GM19328 (cell line): ENCODE results near the gene RNPS1.

Experiments used
- ATAC-seq: cut with Tn5 transposase; IDR thresholded peaks from one replicate; pipeline ENCODE4 v1.9.1; 2021; ENCODE audit warnings: mild to moderate bottlenecking, moderate library complexity; ENCODE audit not compliant: unreplicated experiment

Gene RNPS1

GRCh38 chr16:2267913-2268666 lies at the start of gene RNPS1:
TSS of gene RNPS1 (minus strand) at chr16:2268126. CDS start at chr16:2264643, 3,483 bp downstream.
- peak; percentile 76 for ATAC-seq

DNA sequence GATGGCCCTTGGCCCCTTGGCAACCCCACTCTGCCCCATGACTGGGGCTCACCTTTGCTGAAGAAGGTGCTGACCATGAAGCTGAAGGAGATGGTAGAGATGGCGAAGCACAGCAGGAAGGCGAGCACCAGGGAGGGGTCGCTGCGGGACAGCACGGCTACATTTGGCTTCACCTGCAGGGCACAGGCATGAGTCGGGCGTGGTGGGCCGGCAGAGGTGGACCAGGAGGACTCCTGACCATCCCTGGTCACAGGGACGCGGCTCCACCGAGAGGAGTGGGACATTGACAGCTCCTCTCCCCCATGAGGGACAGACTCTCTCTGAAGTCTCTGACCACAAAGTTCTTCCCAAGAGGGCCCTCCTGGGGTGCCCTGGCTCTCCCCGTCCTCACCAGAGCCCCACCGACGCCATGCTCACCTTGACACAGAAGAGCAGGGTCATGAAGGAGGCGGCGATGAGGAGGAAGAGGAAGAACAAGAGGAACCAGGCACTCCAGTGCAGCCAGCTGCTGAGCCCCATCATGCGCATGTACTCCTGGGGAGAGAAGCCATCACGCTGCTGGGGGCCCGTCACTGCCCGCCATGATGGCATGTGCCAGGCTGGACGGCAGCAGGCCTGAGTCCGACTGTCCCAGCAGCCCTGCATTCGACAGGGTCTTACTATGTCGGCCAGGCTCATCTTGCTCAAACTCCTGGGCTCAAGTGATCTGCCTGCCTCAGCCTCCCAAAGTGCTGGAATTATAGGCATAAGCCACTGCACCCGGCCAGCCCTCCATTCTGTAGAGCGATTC lies 49.5 kb upstream of the RNPS1 start:
- no peak for ATAC-seq

DNA sequence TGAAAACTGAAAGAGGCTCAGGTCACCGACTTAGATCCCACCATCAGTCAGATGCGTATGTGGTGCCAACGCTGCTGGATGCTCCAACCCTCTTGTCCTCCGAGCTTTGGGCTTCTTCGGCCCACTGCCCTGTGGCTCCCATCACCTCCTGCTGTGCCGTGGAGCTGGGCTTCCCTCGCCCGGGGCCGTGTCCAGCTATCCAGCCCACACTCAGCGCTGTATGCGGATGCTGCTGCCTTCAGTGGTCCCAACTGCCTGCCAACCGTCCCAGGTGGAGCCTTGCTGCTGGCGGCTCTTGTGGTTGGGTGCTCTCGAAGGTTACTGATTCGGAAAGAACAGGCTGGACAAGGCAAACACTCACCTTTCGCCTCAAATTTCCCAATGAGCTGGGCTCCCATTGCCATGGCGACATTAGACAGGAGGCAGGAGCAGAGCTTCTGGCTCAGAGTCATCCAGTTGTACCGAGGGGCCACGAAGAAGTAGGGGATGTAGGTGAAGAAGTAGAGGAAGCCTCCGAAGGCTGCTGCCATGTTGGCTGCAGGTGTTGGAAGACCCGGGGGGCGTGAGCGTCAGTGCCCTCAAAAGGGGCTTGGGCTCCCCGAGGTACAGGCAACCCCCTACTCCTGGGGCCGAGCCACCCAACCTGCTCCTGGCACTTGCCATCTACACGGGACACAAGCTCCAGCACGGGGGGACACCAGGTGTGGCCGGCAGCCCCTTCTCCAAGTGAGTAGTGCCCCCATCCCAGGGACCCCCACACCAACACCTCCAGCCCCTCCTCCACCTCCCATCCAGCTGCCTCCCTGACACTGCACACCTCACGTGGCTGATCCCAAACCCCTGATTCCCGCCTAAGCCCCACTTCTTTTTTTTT lies 40.4 kb upstream of the RNPS1 start:
- ATAC-seq: no peak

GRCh38 chr16:2299915-2300192 lies 31.9 kb upstream of the RNPS1 start:
- ATAC-seq: no peak

DNA sequence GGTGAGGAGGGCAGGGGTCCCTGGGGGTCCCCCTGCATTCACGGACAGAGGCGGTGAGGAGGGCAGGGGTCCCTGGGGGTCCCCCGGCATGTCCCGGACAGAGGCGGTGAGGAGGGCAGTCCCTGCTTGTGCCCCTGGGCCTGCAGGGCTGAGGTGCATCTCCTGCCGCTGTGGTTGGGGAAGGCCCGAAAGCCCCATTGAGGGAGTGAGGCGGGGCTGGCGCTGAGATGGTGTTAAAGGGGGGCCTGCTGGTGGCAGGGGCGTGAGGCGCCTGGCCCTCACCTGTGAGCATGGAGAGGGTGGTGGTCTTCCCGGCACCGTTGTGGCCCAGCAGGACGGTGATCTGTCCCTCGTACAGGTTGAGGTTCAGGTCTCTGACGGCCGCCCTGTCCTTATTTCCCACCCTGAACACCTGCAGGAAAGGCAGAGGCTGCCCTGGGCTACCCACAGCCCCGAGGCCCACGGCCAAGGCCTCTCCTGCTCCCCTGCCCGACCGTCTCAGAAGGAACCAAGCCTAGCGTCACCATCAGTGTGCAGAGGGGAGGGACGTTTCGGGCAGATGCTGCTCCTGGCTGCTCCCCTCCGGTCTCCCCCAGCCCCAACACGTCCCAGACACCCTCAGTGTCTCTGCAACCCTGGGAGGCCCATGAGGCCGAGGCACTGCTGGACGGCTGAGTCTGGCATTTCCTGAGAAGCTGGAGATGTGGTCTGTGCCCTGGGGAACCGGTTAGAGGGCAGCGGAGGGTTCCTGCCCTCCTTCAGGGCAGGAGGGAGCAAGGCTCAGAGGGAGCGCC lies 31.4 kb upstream of the RNPS1 start:
- no peak for ATAC-seq

DNA sequence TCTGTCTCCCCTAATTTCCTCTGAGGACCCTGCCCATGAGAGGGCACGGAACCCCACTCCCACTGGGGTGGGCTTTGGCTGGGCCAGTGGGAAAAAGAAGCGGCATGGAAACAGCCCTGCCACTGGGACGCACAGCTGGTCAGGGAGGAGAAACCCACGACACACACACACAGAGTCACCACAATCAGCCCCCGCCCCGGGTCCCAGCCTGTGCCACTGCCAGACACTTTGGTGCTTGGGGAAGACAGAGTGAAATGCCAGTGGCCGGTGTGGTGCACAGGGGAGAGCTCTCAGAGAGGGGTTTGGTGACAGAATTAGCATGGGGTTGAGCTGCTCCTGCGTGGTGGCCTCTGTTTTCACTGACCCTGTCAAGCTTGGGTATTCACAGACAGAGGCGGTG lies 30.7 kb upstream of the RNPS1 start:
- no peak for ATAC-seq

- no peak for ATAC-seq
These were observed 29.6 kb upstream of the RNPS1 start for GRCh38 chr16:2297506-2297860.

DNA sequence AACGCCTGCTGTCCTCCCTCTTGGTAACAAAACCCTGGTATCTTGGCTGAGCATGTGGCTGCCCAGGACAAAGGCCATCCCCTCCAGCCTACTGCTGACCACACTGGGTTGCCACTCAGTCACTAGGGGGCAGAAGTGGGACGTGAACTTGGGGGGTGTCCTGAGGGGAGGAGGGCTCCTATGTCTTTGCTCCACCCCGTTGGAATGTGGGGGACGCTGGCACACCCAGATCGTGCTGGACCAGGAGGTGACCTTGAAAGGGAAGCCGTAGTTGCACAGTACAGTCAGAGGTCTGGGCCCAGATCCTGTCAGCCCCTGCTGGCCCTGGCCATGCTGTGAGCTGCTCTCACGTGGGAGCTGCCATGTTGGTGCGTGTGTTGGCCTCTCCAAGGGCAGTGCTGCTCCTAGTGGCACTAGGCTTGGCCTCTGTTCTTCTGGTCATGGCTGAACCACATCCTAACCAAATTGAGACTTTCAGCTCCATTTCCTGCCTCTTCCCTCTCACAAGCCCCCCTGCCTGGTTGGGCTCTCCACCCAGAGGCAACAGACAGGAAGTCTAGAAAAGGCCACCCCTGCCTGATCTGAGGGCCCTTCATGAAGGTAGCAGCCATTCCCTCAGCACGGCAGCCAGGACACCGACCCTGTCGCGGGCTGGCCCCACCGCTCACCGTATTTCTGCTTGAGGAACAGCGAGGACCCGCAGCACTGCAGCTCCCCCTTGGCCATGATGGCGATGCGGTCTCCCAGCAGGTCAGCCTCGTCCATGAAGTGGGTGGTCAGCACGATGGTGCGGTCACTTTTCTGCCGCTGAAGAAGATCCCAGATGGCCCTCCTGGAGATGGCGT lies 29.0 kb upstream of the RNPS1 start:
- no peak for ATAC-seq

- peak; percentile 76 for ATAC-seq
These were observed 27.3 kb upstream of the RNPS1 start for GRCh38 chr16:2295056-2295798.

- ATAC-seq: no peak
These were observed 24.3 kb upstream of the RNPS1 start for GRCh38 chr16:2292221-2292620.

- ATAC-seq: no peak
These were observed 21.4 kb upstream of the RNPS1 start for GRCh38 chr16:2289282-2289681.

GRCh38 chr16:2288726-2289125 lies 20.8 kb upstream of the RNPS1 start:
- no peak for ATAC-seq

GRCh38 chr16:2287916-2288547 lies 20.1 kb upstream of the RNPS1 start:
- no peak for ATAC-seq

DNA sequence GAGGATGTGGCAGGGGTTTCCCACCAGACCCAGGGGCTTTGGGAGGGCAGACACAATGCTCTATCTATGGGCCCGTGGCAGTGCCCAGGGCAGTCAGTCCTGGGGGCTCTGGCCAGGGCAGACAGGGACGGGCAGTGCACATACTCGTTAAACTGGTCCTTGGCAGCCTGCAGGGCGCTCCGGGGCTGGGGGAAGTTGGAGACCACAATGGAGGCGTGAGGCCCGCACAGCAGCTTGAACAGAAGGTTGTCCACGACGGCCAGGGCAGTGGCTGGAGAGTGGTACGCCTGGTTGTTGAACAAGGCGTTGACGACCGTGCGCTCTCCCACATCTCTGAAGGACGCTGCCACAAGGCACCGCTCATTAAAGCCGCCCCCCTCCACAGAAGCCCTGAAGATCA lies 18.6 kb upstream of the RNPS1 start:
- ATAC-seq: no peak

DNA sequence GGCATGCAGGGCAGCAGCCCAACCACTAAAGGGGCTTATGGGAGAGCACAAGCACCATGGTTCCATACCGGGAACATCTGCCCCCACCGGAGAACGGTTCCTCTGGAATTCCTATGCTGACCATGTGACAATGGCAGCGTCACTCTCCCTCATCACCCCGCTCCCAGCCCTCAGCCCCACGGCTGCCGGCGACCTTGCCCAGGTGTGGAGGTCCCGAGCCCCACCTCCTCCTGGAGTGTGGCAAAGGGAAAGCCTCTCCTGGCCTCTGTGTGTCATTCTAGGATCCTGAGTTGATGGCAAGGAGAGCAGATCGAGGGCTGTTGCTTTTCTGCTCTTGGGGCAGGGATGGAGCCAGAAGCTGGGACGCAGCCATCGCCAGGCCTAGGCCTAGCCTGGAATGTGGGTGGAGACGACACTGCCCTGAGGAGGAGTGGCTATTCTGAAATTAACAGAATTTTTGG lies 17.8 kb upstream of the RNPS1 start:
- no peak for ATAC-seq

- ATAC-seq: no peak
These were observed 17.1 kb upstream of the RNPS1 start for GRCh38 chr16:2284797-2285576.

DNA sequence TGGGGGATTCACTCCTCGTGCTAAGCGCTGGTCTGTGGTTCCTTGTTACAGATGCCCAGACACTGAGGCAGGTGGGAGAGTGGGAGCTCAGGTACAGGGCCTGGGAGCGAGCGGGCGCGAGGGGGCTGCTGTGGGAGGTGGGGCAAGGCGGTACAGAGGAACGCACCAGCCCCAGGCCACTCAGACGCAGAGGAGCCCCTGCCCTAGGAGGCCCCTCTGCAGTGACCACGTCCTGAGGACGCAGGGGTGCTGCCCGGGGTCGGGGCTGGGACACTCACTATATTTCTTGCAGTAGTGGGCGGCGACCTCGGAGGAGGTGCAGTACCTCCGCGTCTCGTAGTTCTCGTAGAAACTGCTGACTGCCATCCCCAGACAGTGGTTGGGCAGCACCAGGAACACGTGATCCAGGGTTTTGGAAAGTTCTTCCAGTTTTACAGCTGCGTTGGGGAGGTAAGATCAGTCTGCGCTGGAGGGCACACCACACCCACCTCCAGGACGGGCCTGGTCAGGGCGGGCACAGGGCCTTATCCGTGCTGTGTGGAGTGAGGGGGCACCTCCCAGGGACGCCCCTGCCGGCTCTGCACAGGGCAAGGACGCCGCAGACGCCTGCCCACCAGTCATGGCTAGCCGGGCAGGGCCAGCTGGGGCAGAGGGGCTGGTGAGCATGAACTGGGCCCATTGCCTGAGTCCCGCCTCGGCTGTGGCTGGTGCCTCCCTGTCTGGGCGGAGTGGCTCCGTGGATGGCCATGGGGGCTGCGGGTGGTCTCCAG lies 16.3 kb upstream of the RNPS1 start:
- no peak for ATAC-seq
